Upper lobe of right lung (tissue), 1 donor: ENCODE data around the gene MYO9A. TPM values are rescaled to one million over a fixed set of nuclear protein-coding genes. Genes with fewer than 3 reads are reported as not detected.

Experiments
- ATAC-seq: fragments of 200-7000 bp; cut with Tn5 transposase; one replicate; pipeline ENCODE4 v1.9.1; 2020; ENCODE audit warnings: mild to moderate bottlenecking, moderate library complexity
- DNase-seq: peaks from one replicate; pipeline ENCODE4 v3.0.0-alpha.2; 2020
- H3K27ac ChIP-seq: fragments of 200-600 bp; one replicate; pipeline ENCODE4 v1.8.0; 2022
- H3K27me3 ChIP-seq: fragments of 200-600 bp; one replicate; pipeline ENCODE4 v1.8.0; 2022; ENCODE audit warnings: mild to moderate bottlenecking
- H3K36me3 ChIP-seq: fragments of 200-600 bp; one replicate; pipeline ENCODE4 v1.8.0; 2022
- H3K4me1 ChIP-seq: fragments of 200-600 bp; one replicate; pipeline ENCODE4 v1.8.0; 2022
- H3K4me3 ChIP-seq: fragments of 200-600 bp; one replicate; pipeline ENCODE4 v1.8.0; 2022; ENCODE audit warnings: mild to moderate bottlenecking
- H3K9me3 ChIP-seq: fragments of 200-600 bp; one replicate; pipeline ENCODE4 v1.8.0; 2022
- intact Hi-C: fragments of 100-400 bp; cut with DNase I; formaldehyde crosslinking; loops from one replicate; pipeline ENCODE4 v1.11.0; 2022
- total RNA-seq: library from RNA; stranded (reverse); fragmentation: NEBNext Ultra II Directional; extraction: Animal tissue kit (Norgen Biotek cat#: 25700); gene quantifications from one replicate; pipeline ENCODE4 v1.2.1, GENCODE V29; 2021
- TF ChIP-seq, protein P1 (sequence below): fragments of 200-600 bp; IDR thresholded peaks from one replicate; pipeline ENCODE4 v1.8.0; 2022; ENCODE audit warnings: antibody characterized with exemption
- donor health status: DM: no; HTN: yes; CAD: no; lungs with severe emphysema.

MYO9A gene
- total RNA-seq, 1 donor from 2014 or later: 82.5 TPM

DNA sequence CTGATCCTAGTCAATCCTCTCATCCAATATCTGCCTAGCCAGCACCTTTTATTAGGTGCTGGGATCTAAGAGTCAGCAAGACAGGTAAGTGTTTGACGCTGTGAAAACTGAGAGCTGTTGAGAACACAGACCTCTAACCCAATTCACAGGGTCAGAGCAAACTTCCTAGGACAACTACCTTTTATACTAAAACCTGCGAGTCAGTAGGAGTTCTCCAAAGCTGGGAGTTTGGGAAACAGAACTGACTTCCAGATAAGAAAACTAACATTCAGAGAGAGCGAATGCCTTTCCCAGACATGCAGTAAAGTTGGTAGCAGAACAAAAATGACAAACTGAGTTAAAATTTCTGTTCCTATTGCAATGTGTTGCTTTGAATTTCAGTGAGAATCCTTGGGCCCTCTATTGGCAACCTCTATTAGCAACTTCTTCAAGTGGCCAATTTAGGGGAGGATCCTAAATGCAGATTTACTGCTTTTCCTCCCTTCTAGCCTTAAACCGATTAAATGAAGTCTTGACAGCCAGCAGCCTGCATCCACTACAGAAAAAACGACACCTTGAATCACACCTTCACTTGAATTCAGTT lies 296.3 kb downstream of the MYO9A start:
- Histone ChIP-seq H3K4me1 (no peaks in the 10 kb centered on the region), H3K36me3 (peaks cover 18% of the 10 kb centered on the region), H3K27ac (no peak overlapping the region), H3K9me3 (peaks cover 10% of the 10 kb centered on the region), H3K27me3 (no peaks in the 10 kb centered on the region), H3K4me3 (no peak overlapping the region)
- intact Hi-C loops: no loop called here
- ATAC-seq: no peak
- DNase-seq: no peak
- TF ChIP-seq, protein P1, sequence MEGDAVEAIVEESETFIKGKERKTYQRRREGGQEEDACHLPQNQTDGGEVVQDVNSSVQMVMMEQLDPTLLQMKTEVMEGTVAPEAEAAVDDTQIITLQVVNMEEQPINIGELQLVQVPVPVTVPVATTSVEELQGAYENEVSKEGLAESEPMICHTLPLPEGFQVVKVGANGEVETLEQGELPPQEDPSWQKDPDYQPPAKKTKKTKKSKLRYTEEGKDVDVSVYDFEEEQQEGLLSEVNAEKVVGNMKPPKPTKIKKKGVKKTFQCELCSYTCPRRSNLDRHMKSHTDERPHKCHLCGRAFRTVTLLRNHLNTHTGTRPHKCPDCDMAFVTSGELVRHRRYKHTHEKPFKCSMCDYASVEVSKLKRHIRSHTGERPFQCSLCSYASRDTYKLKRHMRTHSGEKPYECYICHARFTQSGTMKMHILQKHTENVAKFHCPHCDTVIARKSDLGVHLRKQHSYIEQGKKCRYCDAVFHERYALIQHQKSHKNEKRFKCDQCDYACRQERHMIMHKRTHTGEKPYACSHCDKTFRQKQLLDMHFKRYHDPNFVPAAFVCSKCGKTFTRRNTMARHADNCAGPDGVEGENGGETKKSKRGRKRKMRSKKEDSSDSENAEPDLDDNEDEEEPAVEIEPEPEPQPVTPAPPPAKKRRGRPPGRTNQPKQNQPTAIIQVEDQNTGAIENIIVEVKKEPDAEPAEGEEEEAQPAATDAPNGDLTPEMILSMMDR: no peak

- no peak overlapping the region for H3K27ac ChIP-seq
- no peak overlapping the region for H3K4me3 ChIP-seq
Observed at GRCh38 chr15:71820127-71820526, 297.8 kb downstream of the MYO9A start.

GRCh38 chr15:71817351-71817750 lies 300.6 kb downstream of the MYO9A start:
- H3K9me3 ChIP-seq: peaks cover 10% of the 10 kb centered on the region
- intact Hi-C loops: no loop called here
- no peaks in the 10 kb centered on the region for H3K27me3 ChIP-seq
- no peaks in the 10 kb centered on the region for H3K36me3 ChIP-seq
- no peak overlapping the region for H3K4me3 ChIP-seq
- DNase-seq (no peak), ATAC-seq (no peak)
- TF ChIP-seq, protein P1: no peak
- no peak overlapping the region for H3K27ac ChIP-seq
- H3K4me1 ChIP-seq: no peaks in the 10 kb centered on the region

More at GRCh38 chr15:71820127-71820526, 297.8 kb downstream of the MYO9A start:
- no peaks in the 10 kb centered on the region for H3K27me3 ChIP-seq
- H3K9me3 ChIP-seq: peaks cover 10% of the 10 kb centered on the region
- no peak for DNase-seq
- intact Hi-C loops: no loop called here
- no peaks in the 10 kb centered on the region for H3K4me1 ChIP-seq
- H3K36me3 ChIP-seq: peaks cover 8% of the 10 kb centered on the region
- TF ChIP-seq, protein P1: no peak
- no peak for ATAC-seq

GRCh38 chr15:71815301-71815700 lies 302.6 kb downstream of the MYO9A start:
- no peaks in the 10 kb centered on the region for H3K4me1 ChIP-seq
- H3K36me3 ChIP-seq: no peaks in the 10 kb centered on the region
- H3K4me3 ChIP-seq: no peak overlapping the region
- intact Hi-C loops: no loop called here
- DNase-seq: no peak
- H3K27me3 ChIP-seq: no peaks in the 10 kb centered on the region
- no peak for ATAC-seq
- TF ChIP-seq, protein P1: no peak
- no peak overlapping the region for H3K27ac ChIP-seq
- H3K9me3 ChIP-seq: no peaks in the 10 kb centered on the region

- intact Hi-C loops: no loop called here
- Histone ChIP-seq H3K4me3 (no peak overlapping the region), H3K9me3 (no peaks in the 10 kb centered on the region), H3K27me3 (no peaks in the 10 kb centered on the region), H3K36me3 (no peaks in the 10 kb centered on the region), H3K27ac (no peak overlapping the region), H3K4me1 (no peaks in the 10 kb centered on the region)
- DNase-seq (no peak), ATAC-seq (no peak)
- TF ChIP-seq, protein P1: no peak
Observed at GRCh38 chr15:71813723-71814470, 304.1 kb downstream of the MYO9A start.
